HepG2 (cell line): ENCODE results near the gene CTDSP1. TPM values are rescaled to one million over a fixed set of nuclear protein-coding genes. Genes with fewer than 3 reads are reported as not detected.

Source experiments
- BCL6 ChIP-seq: IDR thresholded peaks from 2 replicates; pipeline ENCODE4 v1.6.1; 2016; ENCODE audit warnings: missing genetic modification reagents, missing compliant biosample characterization
- CREM ChIP-seq, 2 experiments: sonication (generic) in 1 of 2; formaldehyde crosslinking in 1 of 2; IDR thresholded peaks; 2 replicates each; pipeline versions ENCODE4 v1.4.0 to v1.6.1; 2016 to 2020; ENCODE audit warnings: antibody characterized with exemption in 1 of 2, mild to moderate bottlenecking in 1 of 2, missing genetic modification reagents in 1 of 2
- DNMT1 ChIP-seq: sonication (generic); formaldehyde crosslinking; IDR thresholded peaks from 2 replicates; pipeline ENCODE4 v1.5.1; 2020; ENCODE audit warnings: mild to moderate bottlenecking, missing genetic modification reagents
- ESRRA ChIP-seq: sonication (generic); formaldehyde crosslinking; IDR thresholded peaks from 2 replicates; pipeline ENCODE4 v1.5.1; 2020; ENCODE audit warnings: mild to moderate bottlenecking, low read depth, missing genetic modification reagents
- FOXK1 ChIP-seq: sonication (generic); formaldehyde crosslinking; IDR thresholded peaks from 2 replicates; pipeline ENCODE4 v1.4.0; 2020; ENCODE audit warnings: low read depth, missing genetic modification reagents, borderline replicate concordance
- GATA4 ChIP-seq: sonication (generic); IDR thresholded peaks from 2 replicates; pipeline ENCODE4 v1.6.1; 2016; ENCODE audit warnings: antibody characterized with exemption, low read depth, borderline replicate concordance
- IKZF5 ChIP-seq: IDR thresholded peaks from 2 replicates; pipeline ENCODE4 v1.6.1; 2018; ENCODE audit warnings: missing genetic modification reagents, mild to moderate bottlenecking, missing compliant biosample characterization
- KDM2A ChIP-seq: sonication (generic); formaldehyde crosslinking; IDR thresholded peaks from 2 replicates; pipeline ENCODE4 v1.4.0; 2020; ENCODE audit warnings: low read depth, missing genetic modification reagents, borderline replicate concordance
- POLR2A ChIP-seq, 2 experiments: IDR thresholded peaks; 2 replicates each; pipeline ENCODE4 v1.6.1; 2011; ENCODE audit warnings: low read depth in 2 of 2, low read length in 2 of 2, mild to moderate bottlenecking in 1 of 2, moderate library complexity in 1 of 2; ENCODE audit not compliant: insufficient read depth in 1 of 2
- PRDM4 ChIP-seq: sonication (generic); formaldehyde crosslinking; IDR thresholded peaks from 2 replicates; pipeline ENCODE4 v1.9.0; 2021; ENCODE audit warnings: missing genetic modification reagents, borderline replicate concordance
- SIX4 ChIP-seq: sonication (generic); formaldehyde crosslinking; IDR thresholded peaks from 2 replicates; pipeline ENCODE4 v1.4.0; 2020; ENCODE audit warnings: missing genetic modification reagents
- SP2 ChIP-seq: sonication (generic); formaldehyde crosslinking; IDR thresholded peaks from 2 replicates; pipeline ENCODE4 v1.5.1; 2020; ENCODE audit warnings: mild to moderate bottlenecking, missing genetic modification reagents
- SRSF9 ChIP-seq: fragments of 200-400 bp; formaldehyde crosslinking; IDR thresholded peaks from 2 replicates; pipeline ENCODE4 v1.6.1; 2018; ENCODE audit warnings: borderline replicate concordance, mild to moderate bottlenecking, low read depth, low read length; ENCODE audit not compliant: insufficient read depth, poor library complexity, severe bottlenecking
- ZBTB42 ChIP-seq: sonication (generic); formaldehyde crosslinking; IDR thresholded peaks from 2 replicates; pipeline ENCODE4 v1.5.0; 2020; ENCODE audit warnings: mild to moderate bottlenecking, missing genetic modification reagents
- ZFX ChIP-seq: sonication (generic); formaldehyde crosslinking; IDR thresholded peaks from 2 replicates; pipeline ENCODE4 v1.4.0; 2020; ENCODE audit warnings: mild to moderate bottlenecking, low read depth, missing genetic modification reagents, moderate library complexity
- ZKSCAN1 ChIP-seq: fragments of 150-350 bp; IDR thresholded peaks from 2 replicates; pipeline ENCODE4 v1.6.1; 2014; ENCODE audit warnings: low read length
- ZNF263 ChIP-seq: sonication (generic); formaldehyde crosslinking; IDR thresholded peaks from 2 replicates; pipeline ENCODE4 v1.4.0; 2020; ENCODE audit warnings: missing genetic modification reagents
- ZNF441 ChIP-seq: sonication (generic); formaldehyde crosslinking; IDR thresholded peaks from 2 replicates; pipeline ENCODE4 v1.7.0; 2021; ENCODE audit warnings: missing genetic modification reagents, borderline replicate concordance
- polyA plus RNA-seq, 8 experiments: library from polyadenylated mRNA; depleted of rRNA in 3 of 8; stranded (reverse) in 7 of 8; unstranded in 1 of 8; fragments of >200 nt; fragmentation: Illumina TruSeq in 4 of 8; extraction: Trizol in 4 of 8; gene quantifications; 2 replicates each; pipeline versions ENCODE4 v1.2.1 to v1.2.3, GENCODE V29; 2011 to 2016; ENCODE audit warnings: low read depth in 4 of 8, missing spikeins in 1 of 8, mixed read lengths in 1 of 8; ENCODE audit not compliant: insufficient read depth in 1 of 8
- total RNA-seq, 5 experiments: library from RNA; depleted of rRNA; stranded (reverse); fragments of >200 nt; fragmentation: Illumina TruSeq; extraction: Trizol; gene quantifications; 2 replicates each; pipeline ENCODE4 v1.2.3, GENCODE V29; 2016; ENCODE audit warnings: low read depth in 1 of 5
- TF ChIP-seq, protein P1 (sequence below): sonication (generic); formaldehyde crosslinking; IDR thresholded peaks from 2 replicates; pipeline ENCODE4 v1.4.0; 2020; ENCODE audit warnings: missing genetic modification reagents, mild to moderate bottlenecking, borderline replicate concordance
- TF ChIP-seq, protein P2 (sequence below): sonication (generic); formaldehyde crosslinking; IDR thresholded peaks from 2 replicates; pipeline ENCODE4 v1.8.1; 2023; ENCODE audit warnings: mild to moderate bottlenecking, missing genetic modification reagents
- TF ChIP-seq, protein P3 (sequence below): sonication (generic); formaldehyde crosslinking; IDR thresholded peaks from 2 replicates; pipeline ENCODE4 v1.5.0; 2020; ENCODE audit warnings: missing genetic modification reagents

CTDSP1 gene
- total and polyA plus RNA-seq, 2 of the 13 experiments (the other 11 are each of a cell fraction or from before 2014, with no cell fraction given): 91.0 to 268 TPM

GRCh38 chr2:218444692-218445357, 45.2 kb downstream of the CTDSP1 start (continued):
- TF ChIP-seq, protein P1, sequence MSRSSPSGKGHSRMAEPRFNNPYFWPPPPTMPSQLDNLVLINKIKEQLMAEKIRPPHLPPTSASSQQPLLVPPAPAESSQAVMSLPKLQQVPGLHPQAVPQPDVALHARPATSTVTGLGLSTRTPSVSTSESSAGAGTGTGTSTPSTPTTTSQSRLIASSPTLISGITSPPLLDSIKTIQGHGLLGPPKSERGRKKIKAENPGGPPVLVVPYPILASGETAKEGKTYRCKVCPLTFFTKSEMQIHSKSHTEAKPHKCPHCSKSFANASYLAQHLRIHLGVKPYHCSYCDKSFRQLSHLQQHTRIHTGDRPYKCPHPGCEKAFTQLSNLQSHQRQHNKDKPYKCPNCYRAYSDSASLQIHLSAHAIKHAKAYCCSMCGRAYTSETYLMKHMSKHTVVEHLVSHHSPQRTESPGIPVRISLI: peak; percentile 76; the same call in 1 of the 2 replicates
- TF ChIP-seq SIX4 (CRISPR knock-in tag) (peak; percentile 64; the same call in 1 of the 2 replicates), GATA4 (peak; percentile 87; the same call in 1 of the 2 replicates), ZKSCAN1 (no peak; the same call in 1 of the 2 replicates), BCL6 (CRISPR knock-in tag) (peak; percentile 92), ESRRA (CRISPR knock-in tag) (peak; percentile 96), ZFX (CRISPR knock-in tag) (peak; percentile 71; the same call in 1 of the 2 replicates), FOXK1 (CRISPR knock-in tag) (peak; percentile 85; the same call in 1 of the 2 replicates), ZNF263 (peak; percentile 83), DNMT1 (no peak), KDM2A (peak; percentile 45; the same call in 1 of the 2 replicates), IKZF5 (CRISPR knock-in tag) (peak; percentile 98), ZNF441 (CRISPR knock-in tag) (peak; percentile 69), PRDM4 (CRISPR knock-in tag) (no peak), SRSF9 (no peak), CREM (IDR thresholded peaks at IDR 0.05) (peak; percentile 85; the same call in 1 of the 2 replicates), CREM (CRISPR knock-in tag; IDR thresholded peaks at IDR 0.05) (no peak), POLR2A (IDR thresholded peaks at IDR 0.05; ENCODE audit: insufficient read depth in 1 of 2, low read depth in 2 of 2, low read length in 2 of 2) (peak in 1 of 2 experiments; percentile 34; a peak in 2 of 4 replicates), ZBTB42 (CRISPR knock-in tag) (no peak; the same call in 1 of the 2 replicates), SP2 (CRISPR knock-in tag) (no peak)
- TF ChIP-seq, protein P2, sequence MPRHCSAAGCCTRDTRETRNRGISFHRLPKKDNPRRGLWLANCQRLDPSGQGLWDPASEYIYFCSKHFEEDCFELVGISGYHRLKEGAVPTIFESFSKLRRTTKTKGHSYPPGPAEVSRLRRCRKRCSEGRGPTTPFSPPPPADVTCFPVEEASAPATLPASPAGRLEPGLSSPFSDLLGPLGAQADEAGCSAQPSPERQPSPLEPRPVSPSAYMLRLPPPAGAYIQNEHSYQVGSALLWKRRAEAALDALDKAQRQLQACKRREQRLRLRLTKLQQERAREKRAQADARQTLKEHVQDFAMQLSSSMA: peak; percentile 64; the same call in 1 of the 2 replicates
- TF ChIP-seq, protein P3, sequence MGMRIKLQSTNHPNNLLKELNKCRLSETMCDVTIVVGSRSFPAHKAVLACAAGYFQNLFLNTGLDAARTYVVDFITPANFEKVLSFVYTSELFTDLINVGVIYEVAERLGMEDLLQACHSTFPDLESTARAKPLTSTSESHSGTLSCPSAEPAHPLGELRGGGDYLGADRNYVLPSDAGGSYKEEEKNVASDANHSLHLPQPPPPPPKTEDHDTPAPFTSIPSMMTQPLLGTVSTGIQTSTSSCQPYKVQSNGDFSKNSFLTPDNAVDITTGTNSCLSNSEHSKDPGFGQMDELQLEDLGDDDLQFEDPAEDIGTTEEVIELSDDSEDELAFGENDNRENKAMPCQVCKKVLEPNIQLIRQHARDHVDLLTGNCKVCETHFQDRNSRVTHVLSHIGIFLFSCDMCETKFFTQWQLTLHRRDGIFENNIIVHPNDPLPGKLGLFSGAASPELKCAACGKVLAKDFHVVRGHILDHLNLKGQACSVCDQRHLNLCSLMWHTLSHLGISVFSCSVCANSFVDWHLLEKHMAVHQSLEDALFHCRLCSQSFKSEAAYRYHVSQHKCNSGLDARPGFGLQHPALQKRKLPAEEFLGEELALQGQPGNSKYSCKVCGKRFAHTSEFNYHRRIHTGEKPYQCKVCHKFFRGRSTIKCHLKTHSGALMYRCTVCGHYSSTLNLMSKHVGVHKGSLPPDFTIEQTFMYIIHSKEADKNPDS (CRISPR knock-in tag): peak; percentile 86
